ENCODE data around the gene NDUFA8. TPM values are rescaled to one million over a fixed set of nuclear protein-coding genes. Genes with fewer than 3 reads are reported as not detected.

NDUFA8 gene
- total RNA-seq = 23.7 and 68.6 TPM in 2 replicates

DNA sequence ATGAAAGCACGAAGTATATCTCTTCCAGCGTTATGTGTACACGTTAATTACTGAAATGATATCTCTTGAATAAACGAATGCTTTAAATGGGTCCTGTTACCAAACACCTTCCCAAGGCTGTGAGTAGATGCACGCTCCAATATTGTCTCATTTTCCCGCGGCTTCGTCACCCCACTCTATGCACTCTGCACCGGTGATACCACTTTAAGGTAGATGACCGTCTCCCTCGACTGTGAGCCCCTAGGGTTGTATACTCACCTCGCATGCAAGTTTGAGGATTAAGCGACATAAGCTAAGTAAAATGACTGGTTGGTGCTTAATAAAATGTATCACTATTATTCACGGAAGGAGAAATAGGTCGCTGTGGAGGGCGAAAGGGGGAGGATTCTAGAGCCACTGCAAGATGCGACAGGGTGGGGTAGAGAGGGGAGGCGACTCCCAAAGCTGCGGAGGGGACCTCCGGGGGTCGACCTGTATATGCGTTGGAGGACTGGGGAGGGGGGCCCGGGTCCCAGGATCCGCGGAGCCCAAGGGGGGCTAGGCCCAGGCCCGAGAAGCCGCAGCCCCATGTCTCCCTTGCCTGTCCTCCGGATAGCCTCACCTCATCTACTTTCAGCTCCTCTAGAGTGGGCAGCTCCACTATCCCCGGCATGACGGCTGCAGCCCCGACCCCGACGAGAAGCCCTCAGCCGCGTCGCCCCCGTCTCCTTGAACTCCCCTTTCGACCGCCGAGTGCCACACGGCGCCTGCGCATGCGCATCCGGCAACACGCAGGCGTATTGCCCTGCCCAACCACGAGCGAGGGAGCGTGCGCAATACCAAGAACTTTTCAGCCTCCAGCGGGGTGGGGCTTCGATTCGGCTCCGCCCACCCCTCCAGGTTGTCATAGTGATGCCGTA, at the start of gene NDUFA8, which contains the start of gene MORN5:
Gene NDUFA8 (minus strand): TSS at position 754 of the 899 bp plus-strand sequence. CDS start 102 bp downstream, at position 652.
Gene MORN5 (plus strand): TSS at position 883 of the 899 bp plus-strand sequence. CDS start 65 bp downstream, outside the sequence.

Other genes starting within 250 kb of the NDUFA8 start
- 3.4 and 5.2 TPM in 2 replicates for gene TTLL11, start 66.5 kb downstream of the NDUFA8 start, total RNA-seq
- not detected in 2 replicates for gene MORN5, start 129 bp upstream of the NDUFA8 start, total RNA-seq
- gene LHX6, start 69.2 kb upstream of the NDUFA8 start, total RNA-seq = under 0.01 TPM in 2 replicates
- gene RBM18, start 105.1 kb upstream of the NDUFA8 start, total RNA-seq = 9.0 and 9.8 TPM in 2 replicates
- gene MRRF, start 105.1 kb upstream of the NDUFA8 start, total RNA-seq = 33.3 and 34.3 TPM in 2 replicates
- gene PTGS1, start 211.2 kb upstream of the NDUFA8 start, total RNA-seq = 47.2 and 71.3 TPM in 2 replicates

All from regular cardiac myocyte (primary cell).